A549 (cell line): ENCODE measurements around the gene ZNF532. TPM values are rescaled to one million over a fixed set of nuclear protein-coding genes. Genes with fewer than 3 reads are reported as not detected.

Experiments used
- ATAC-seq, 2 experiments: fragments of 200-7000 bp in 1 of 2; fragments of >200 bp in 1 of 2; cut with Nextera tagmentation in 1 of 2; cut with Tn5 transposase in 1 of 2; 3 replicates each; pipeline versions ENCODE4 v1.8.0 to v1.9.1; 2018 to 2020; ENCODE audit warnings: mild to moderate bottlenecking in 1 of 2, moderate library complexity in 1 of 2
- CTCF ChIA-PET: fragments of 300-600 bp; sonication (Branson Sonifier 250); formaldehyde crosslinking; extraction: SDS; loops from one replicate; lab custom pipeline; 2021; ENCODE audit warnings: antibody characterized with exemption, inconsistent platforms; lab: Yijun Ruan, JAX
- POLR2A ChIA-PET: fragments of 350-600 bp; formaldehyde crosslinking; extraction: SDS; loops from one replicate; lab custom pipeline; 2021; ENCODE audit warnings: antibody characterized with exemption, inconsistent platforms; lab: Yijun Ruan, JAX
- DNase-seq, 2 experiments: peaks; one replicate each; pipeline versions ENCODE4 v3.0.0 to v3.0.0-alpha.2; 2011 to 2016; ENCODE audit warnings: low read depth in 1 of 2, low spot score in 1 of 2
- FAIRE-seq: peaks from 2 replicates; lab custom pipeline; 2011; peaks lifted over from hg19 to GRCh38; lab: Jason Lieb, UNC
- H3K27ac ChIP-seq, 2 experiments: fragments of >200 bp; sonication (Bioruptor Twin); formaldehyde crosslinking; 3 replicates each; pipeline ENCODE4 v1.5.1; 2016 to 2017
- H3K4me1 ChIP-seq: fragments of >200 bp; sonication (Bioruptor Twin); formaldehyde crosslinking; 3 replicates; pipeline ENCODE4 v1.6.1; 2016
- H3K4me2 ChIP-seq: fragments of >200 bp; sonication (Bioruptor Twin); formaldehyde crosslinking; 3 replicates; pipeline ENCODE4 v1.6.1; 2016
- H3K4me3 ChIP-seq: fragments of >200 bp; sonication (Bioruptor Twin); formaldehyde crosslinking; 3 replicates; pipeline ENCODE4 v1.5.1; 2016
- H3K9me3 ChIP-seq: fragments of >200 bp; sonication (Bioruptor Twin); formaldehyde crosslinking; 3 replicates; pipeline ENCODE4 v1.6.1; 2016
- BHLHE40 ChIP-seq: IDR thresholded peaks from 2 replicates; pipeline ENCODE4 v1.6.1; 2012; ENCODE audit warnings: low read depth, low read length, inconsistent platforms
- CEBPB ChIP-seq, 2 experiments: fragments of >200 bp in 1 of 2; sonication (Bioruptor Twin) in 1 of 2; formaldehyde crosslinking in 1 of 2; IDR thresholded peaks; 2 replicates each; pipeline ENCODE4 v1.6.1; 2012 to 2016
- EHF ChIP-seq: fragments of 250-450 bp; sonication (Bioruptor Pico); IDR thresholded peaks from 2 replicates; pipeline ENCODE4 v1.5.0; 2020; ENCODE audit warnings: mild to moderate bottlenecking
- FOSL2 ChIP-seq, 2 experiments: fragments of 450-650 bp in 1 of 2; fragments of >200 bp in 1 of 2; sonication (Bioruptor Twin) in 1 of 2; formaldehyde crosslinking; IDR thresholded peaks; 2 replicates each; pipeline versions ENCODE4 v1.5.0 to v1.6.1; 2016 to 2020; ENCODE audit warnings: mild to moderate bottlenecking in 1 of 2, moderate library complexity in 1 of 2
- HEYL ChIP-seq: fragments of 250-450 bp; sonication (Bioruptor Pico); IDR thresholded peaks from 2 replicates; pipeline ENCODE4 v1.8.0; 2021; ENCODE audit warnings: mild to moderate bottlenecking, moderate library complexity
- MAFK ChIP-seq: fragments of 450-650 bp; IDR thresholded peaks from 2 replicates; pipeline ENCODE4 v1.6.1; 2014; ENCODE audit not compliant: partially characterized antibody
- MAZ ChIP-seq: fragments of 150-350 bp; IDR thresholded peaks from 2 replicates; pipeline ENCODE4 v1.6.1; 2014; ENCODE audit warnings: antibody characterized with exemption, low read depth, low read length, borderline replicate concordance
- NFE2L2 ChIP-seq: fragments of 150-350 bp; conservative IDR thresholded peaks from 2 replicates; pipeline ENCODE4 v1.6.1; 2014; ENCODE audit warnings: low read length
- PBX3 ChIP-seq: IDR thresholded peaks from 2 replicates; pipeline ENCODE4 v1.6.1; 2012
- POLR2AphosphoS2 ChIP-seq: conservative IDR thresholded peaks from 2 replicates; pipeline ENCODE4 v1.6.1; 2012; ENCODE audit warnings: low read length, improper control_type of control experiment, inconsistent platforms
- RARB ChIP-seq: fragments of 250-450 bp; sonication (Bioruptor Pico); IDR thresholded peaks from 2 replicates; pipeline ENCODE4 v1.8.0; 2021; ENCODE audit warnings: mild to moderate bottlenecking, moderate library complexity
- RCOR1 ChIP-seq: fragments of 150-350 bp; IDR thresholded peaks from 2 replicates; pipeline ENCODE4 v1.6.1; 2014; ENCODE audit warnings: antibody characterized with exemption, low read length, low read depth
- REST ChIP-seq: fragments of 200-600 bp; sonication (generic); IDR thresholded peaks from 2 replicates; pipeline ENCODE4 v1.6.1; 2016; ENCODE audit warnings: antibody characterized with exemption, mild to moderate bottlenecking, moderate library complexity
- TP53 ChIP-seq: fragments of 250-450 bp; sonication (Bioruptor Pico); IDR thresholded peaks from 2 replicates; pipeline ENCODE4 v1.5.0; 2021; ENCODE audit warnings: mild to moderate bottlenecking, moderate library complexity
- USF2 ChIP-seq: fragments of 450-650 bp; IDR thresholded peaks from 2 replicates; pipeline ENCODE4 v1.6.1; 2014; ENCODE audit warnings: antibody characterized with exemption
- ZC3H11A ChIP-seq: fragments of 450-650 bp; IDR thresholded peaks from 2 replicates; pipeline ENCODE4 v1.6.1; 2014; ENCODE audit warnings: antibody characterized with exemption, mild to moderate bottlenecking
- ZNF302 ChIP-seq: fragments of 250-450 bp; sonication (Bioruptor Pico); IDR thresholded peaks from 2 replicates; pipeline ENCODE4 v1.9.0; 2021; ENCODE audit warnings: inconsistent platforms, mild to moderate bottlenecking, moderate library complexity
- WGBS: methylation state at CpG from one replicate; pipeline ENCODE4 v1.1.6; 2017; ENCODE audit errors: missing lambda C conversion rate; 5-methylcytosine and 5-hydroxymethylcytosine counted together
- polyA plus RNA-seq, 4 experiments: library from polyadenylated mRNA; depleted of rRNA in 3 of 4; stranded (reverse); fragments of >200 nt; fragmentation: RNase III in 1 of 4; extraction: RNeasy Plus Mini Kit Qiagen cat#74134 plus additional on column Dnase treatment in 1 of 4; gene quantifications; 2 replicates in 3 of 4; 3 replicates in 1 of 4; pipeline ENCODE4 v1.2.3, GENCODE V29; 2011 to 2017

ZNF532 gene
- polyA plus RNA-seq, 2 of the 4 experiments (the other 2 are of a cell fraction) = 26.8 to 64.6 TPM

GRCh38 chr18:58886431-58886830 is 21.8 kb downstream of the ZNF532 start (continued):
- TF ChIP-seq PBX3 = no peak
- TF ChIP-seq FOSL2 (IDR thresholded peaks at IDR 0.05) = no peak
- no peak for TF ChIP-seq FOSL2 (CRISPR knock-in tag; IDR thresholded peaks at IDR 0.05)
- no peak for TF ChIP-seq CEBPB (IDR thresholded peaks at IDR 0.05)
- TF ChIP-seq ZC3H11A = no peak
- TF ChIP-seq BHLHE40 = no peak
- no peak for TF ChIP-seq POLR2AphosphoS2
- TF ChIP-seq EHF (CRISPR knock-in tag) = no peak

GRCh38 chr18:58886864-58887612 is 22.4 kb downstream of the ZNF532 start:
- Histone ChIP-seq H3K4me1 (peaks cover 42% of the 10 kb centered on the region), H3K4me2 (peak overlapping the region; percentile 46), H3K27ac (peak overlapping the region; percentile 56 to 67; a peak in 5 of 6 replicates), H3K4me3 (no peak overlapping the region), H3K9me3 (no peaks in the 10 kb centered on the region)
- FAIRE-seq (no peak), DNase-seq (no peak), ATAC-seq (no peak; a peak in 1 of 6 replicates)
- ChIA-PET POLR2A (no interaction called here), CTCF (interaction anchor here (0.7 kb wide), 1 partner anchor 118 kb away, joined by 3 read pairs; no protein-coding TSS in a partner anchor)
- no peak for TF ChIP-seq USF2
- no peak for TF ChIP-seq HEYL (CRISPR knock-in tag)
- WGBS = 59% methylated on average over 8 of the region's 8 CpGs

GRCh38 chr18:58887613-58887963 is 22.9 kb downstream of the ZNF532 start:
- POLR2A ChIA-PET = no interaction called here
- H3K4me3 ChIP-seq = no peak overlapping the region
- H3K27ac ChIP-seq = peak overlapping the region; percentile 56 to 67; a peak in 5 of 6 replicates
- FAIRE-seq (no peak), ATAC-seq (no peak), DNase-seq (no peak)
- CTCF ChIA-PET = no interaction called here
- H3K9me3 ChIP-seq = no peaks in the 10 kb centered on the region
- WGBS = 88% methylated on average over 10 of the region's 10 CpGs
- no peak for TF ChIP-seq NFE2L2
- no peak for TF ChIP-seq TP53
- TF ChIP-seq RCOR1 = no peak
- TF ChIP-seq HEYL (CRISPR knock-in tag) = no peak
- H3K4me2 ChIP-seq = peak overlapping the region; percentile 46; the same call in 2 of the 3 replicates
- peaks cover 42% of the 10 kb centered on the region for H3K4me1 ChIP-seq

- Histone ChIP-seq H3K9me3 (no peaks in the 10 kb centered on the region), H3K4me1 (peaks cover 49% of the 10 kb centered on the region), H3K4me2 (peak overlapping the region; percentile 44), H3K27ac (peak overlapping the region; percentile 24 to 69; a peak in 3 of 6 replicates), H3K4me3 (no peak overlapping the region)
- ChIA-PET POLR2A (no interaction called here), CTCF (interaction anchor here (1.9 kb wide), 1 partner anchor 111 kb away, joined by 6 read pairs; no protein-coding TSS in a partner anchor)
- 82% methylated on average over 2 of the region's 2 CpGs for WGBS
- no peak for DNase-seq
- FAIRE-seq = no peak
- no peak for TF ChIP-seq FOSL2 (IDR thresholded peaks at IDR 0.05)
- no peak for TF ChIP-seq FOSL2 (CRISPR knock-in tag; IDR thresholded peaks at IDR 0.05)
- TF ChIP-seq MAZ = no peak
- TF ChIP-seq ZNF302 (CRISPR knock-in tag) = no peak
- no peak for TF ChIP-seq TP53
- TF ChIP-seq RARB (CRISPR knock-in tag) = no peak
- TF ChIP-seq MAFK = no peak
- TF ChIP-seq REST = no peak
- TF ChIP-seq PBX3 = no peak
- TF ChIP-seq, all 56 proteins: peak for 0
- no peak for ATAC-seq
These were observed 27.1 kb downstream of the ZNF532 start for GRCh38 chr18:58891776-58892175.
